OCI-LY3 (cell line): ENCODE results near the gene CSTPP1.

Experiments used
- EZH2phosphoT487 ChIP-seq: fragments of 200-600 bp; shearing (Covaris generic); IDR thresholded peaks from 2 replicates; pipeline ENCODE4 v1.6.1; 2018; ENCODE audit warnings: antibody characterized with exemption, mixed run types, low read depth
- TF ChIP-seq, protein P1 (sequence below): fragments of 200-600, 300-600 bp; sonication (generic); IDR thresholded peaks from 2 replicates; pipeline ENCODE4 v1.5.1; 2014; ENCODE audit warnings: antibody characterized with exemption, low read length, low read depth

DNA sequence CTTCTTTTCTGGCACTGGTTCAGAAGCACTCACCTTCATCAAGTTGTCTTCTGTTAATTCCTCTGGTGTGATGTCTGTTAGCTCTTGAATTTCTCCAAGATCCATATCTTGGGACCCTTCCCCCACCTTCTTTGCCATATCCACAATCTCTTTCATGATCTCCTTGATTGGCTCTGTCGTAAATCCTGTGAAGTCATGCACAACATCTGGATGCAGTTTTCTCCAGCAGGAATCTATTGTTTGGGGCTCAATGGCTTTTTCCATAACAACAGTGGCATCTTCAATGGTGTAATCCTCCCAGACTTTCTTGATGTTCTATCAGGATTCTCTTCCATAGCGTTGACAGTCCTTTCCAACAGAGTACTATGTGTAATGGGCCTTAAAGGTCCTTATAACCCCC, 96.9 kb downstream of the CSTPP1 start:
- TF ChIP-seq, protein P1, sequence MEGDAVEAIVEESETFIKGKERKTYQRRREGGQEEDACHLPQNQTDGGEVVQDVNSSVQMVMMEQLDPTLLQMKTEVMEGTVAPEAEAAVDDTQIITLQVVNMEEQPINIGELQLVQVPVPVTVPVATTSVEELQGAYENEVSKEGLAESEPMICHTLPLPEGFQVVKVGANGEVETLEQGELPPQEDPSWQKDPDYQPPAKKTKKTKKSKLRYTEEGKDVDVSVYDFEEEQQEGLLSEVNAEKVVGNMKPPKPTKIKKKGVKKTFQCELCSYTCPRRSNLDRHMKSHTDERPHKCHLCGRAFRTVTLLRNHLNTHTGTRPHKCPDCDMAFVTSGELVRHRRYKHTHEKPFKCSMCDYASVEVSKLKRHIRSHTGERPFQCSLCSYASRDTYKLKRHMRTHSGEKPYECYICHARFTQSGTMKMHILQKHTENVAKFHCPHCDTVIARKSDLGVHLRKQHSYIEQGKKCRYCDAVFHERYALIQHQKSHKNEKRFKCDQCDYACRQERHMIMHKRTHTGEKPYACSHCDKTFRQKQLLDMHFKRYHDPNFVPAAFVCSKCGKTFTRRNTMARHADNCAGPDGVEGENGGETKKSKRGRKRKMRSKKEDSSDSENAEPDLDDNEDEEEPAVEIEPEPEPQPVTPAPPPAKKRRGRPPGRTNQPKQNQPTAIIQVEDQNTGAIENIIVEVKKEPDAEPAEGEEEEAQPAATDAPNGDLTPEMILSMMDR: no peak
- no peak for TF ChIP-seq EZH2phosphoT487
